Fibroblast of skin of back (primary cell): Measurements from ENCODE around the gene ANKS6.

ENCODE experiments used
- DNase-seq: peaks from one replicate; pipeline ENCODE4 v3.0.0-alpha.2; 2013

The ANKS6 gene

DNA sequence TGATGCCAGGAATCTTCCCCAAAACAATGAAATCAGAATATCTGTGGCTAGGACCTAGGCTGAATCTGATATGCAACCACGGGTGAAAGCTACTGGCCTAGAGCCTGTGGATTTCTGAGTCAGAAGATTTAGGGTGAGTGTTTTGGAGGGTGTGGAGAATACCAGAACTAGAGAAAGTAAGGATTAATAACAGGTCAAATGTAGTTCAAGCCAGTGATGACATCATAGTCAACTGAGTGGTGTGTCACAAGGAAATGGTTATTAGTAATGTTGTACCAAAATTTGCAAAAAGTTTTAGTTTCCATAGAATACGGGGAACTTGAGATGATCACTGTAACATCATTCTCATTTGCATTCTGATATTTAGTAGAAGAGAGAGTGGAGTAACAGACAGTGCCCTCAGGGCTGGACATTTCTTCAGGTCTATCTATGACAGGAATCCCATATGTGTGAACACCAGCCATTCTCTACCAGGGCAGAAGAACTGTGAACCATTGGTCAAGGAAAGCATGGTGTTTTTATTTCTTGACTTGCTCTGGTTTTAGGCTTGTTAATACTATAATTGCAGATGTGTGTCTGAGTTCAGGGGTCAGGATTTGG, 14.8 kb upstream of the ANKS6 start:
- DNase-seq = peak; percentile 72

DNA sequence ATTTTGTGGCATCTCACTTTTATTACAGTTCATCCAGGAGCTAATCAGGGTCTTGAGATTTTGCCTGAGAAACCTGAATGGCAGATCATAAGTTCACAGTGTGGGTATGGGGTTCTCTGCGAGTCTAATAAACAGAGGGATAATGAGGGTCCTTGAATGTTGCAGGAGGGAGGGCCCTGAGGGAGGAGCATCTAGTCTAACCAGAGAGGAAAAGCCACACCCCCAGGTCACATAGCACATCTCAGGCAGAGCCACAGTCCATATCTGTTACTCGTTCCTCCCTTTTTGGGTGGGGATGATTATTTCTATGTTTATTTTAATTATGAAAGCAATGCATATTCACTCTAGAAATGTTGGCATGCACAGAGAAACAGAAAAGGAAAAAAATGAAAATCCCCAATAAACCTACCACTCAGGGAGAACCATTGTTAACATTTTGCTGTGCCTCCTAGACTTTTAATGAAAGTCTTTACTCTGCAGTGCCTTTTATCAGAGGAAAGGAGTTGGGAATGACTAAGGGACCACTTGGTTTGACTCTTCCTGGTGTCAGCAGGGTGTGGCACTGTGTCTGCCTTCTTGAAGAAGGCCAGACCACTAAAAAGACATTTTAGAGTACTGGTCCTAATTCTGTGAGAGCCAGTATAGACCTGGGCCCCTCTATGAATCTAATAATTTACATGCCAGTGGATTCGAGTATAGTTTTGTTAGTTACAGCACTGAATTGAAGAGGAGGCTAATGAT, 13.9 kb upstream of the ANKS6 start:
- no peak for DNase-seq

- DNase-seq = no peak
Measured at GRCh38 chr9:98809311-98810101, 13.2 kb upstream of the ANKS6 start.

DNA sequence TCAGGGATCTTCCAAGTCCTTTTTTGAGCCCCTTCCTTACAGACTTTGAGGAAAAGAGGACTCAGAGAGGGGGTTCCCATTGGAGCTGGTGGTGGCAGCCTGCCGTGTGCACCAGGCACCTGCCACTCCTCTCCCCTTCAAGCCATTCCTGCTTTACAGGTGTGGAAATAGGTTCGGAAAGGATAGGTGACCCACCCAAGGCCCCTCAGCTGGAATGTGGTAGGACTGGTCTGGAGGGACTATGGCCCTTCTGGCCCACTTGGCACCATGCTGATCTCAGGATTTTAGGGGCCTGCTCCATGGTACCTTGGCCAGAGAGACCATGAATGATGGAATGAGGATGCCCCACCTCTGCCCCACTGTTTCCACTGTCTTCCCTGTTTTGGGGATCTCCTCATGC, 12.5 kb upstream of the ANKS6 start:
- no peak for DNase-seq

- no peak for DNase-seq
Measured at GRCh38 chr9:98808411-98808815, 12.1 kb upstream of the ANKS6 start.

GRCh38 chr9:98807814-98808195, 11.4 kb upstream of the ANKS6 start:
- no peak for DNase-seq

DNA sequence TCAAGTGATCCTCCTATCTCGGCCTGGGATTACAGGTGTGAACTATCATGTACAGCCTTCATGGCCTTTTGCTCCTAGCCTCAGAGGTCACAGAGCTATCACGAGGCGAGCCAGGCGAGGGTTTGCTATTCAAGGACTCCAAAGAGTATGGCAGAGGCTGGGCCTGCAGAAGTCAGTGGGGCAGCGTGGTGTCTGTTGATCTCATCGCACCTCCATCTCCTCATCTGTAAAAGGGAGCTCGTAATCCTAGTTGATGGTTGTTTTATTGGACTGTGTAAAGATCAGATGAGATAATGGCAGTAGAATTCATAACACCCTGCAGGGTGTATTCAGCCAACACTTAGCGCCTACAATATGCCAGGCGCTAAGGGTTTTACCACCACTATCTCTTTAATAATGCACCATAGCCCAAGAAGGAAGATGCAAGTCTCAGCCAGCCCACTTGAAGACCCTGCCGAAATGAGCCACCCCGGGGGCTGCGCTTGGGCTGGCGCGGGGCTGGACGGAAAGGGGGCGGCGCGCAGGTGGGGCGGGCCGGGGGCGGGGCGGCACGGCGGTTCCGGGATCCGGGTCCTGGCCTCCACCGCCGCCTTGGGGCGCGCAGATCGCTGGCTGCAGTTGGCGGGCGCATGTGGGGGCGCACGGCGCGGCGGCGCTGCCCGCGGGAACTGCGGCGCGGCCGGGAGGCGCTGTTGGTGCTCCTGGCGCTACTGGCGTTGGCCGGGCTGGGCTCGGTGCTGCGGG, 10.9 kb upstream of the ANKS6 start, which contains the start of gene GALNT12:
GALNT12 (plus strand) TSS at position 601 of the 744 bp plus-strand sequence; CDS start at position 630, 29 bp downstream.
- no peak for DNase-seq

DNA sequence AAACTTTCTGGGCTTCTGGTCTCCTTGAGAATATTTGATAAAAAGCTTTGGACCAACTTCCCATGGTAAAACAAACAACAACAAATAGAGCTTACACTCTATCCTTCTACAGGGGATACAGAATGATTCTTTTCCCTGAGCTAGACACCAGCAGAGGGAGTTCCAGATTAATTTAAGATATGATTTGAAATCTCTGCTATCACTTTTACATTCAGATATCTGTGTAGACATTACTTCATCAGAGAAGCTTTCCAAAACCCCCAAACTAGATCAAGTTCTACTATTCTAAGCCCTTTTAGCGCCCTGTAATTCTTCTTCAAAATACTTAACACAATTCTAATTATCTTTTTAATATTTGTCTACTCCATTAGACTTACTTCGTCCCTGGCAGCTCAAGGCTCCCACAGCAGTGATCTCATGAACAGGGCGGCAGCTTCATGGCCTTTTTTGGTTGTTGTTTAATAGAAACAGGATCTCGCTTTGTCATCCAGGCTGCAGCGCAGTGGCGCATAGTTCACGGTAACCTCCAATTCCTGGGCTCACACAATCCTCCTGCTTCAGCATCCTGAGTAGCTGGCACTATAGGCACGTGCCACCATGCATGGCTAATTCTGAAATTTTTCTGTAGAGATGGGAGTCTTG, 10.2 kb upstream of the ANKS6 start:
- no peak for DNase-seq

- DNase-seq = no peak
Measured at GRCh38 chr9:98805506-98806272, 9.3 kb upstream of the ANKS6 start.

DNA sequence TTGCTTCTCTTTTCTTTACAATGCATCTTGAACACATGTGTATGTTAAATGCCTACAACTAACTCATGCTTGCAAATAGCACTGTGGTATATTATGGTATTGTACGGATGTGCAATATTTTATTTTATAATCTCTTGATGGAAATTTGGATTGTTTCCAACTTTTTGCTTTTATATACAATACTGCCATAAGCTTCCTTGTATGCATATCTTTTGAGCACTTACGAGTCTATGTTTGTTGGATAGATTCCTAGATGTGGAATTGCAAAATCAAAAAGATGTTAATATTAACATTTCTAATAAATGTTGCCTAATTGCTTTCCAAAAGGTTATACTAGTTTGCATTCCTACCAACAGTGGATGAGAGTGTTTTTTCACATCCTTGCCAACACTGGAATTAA, 7.7 kb upstream of the ANKS6 start:
- no peak for DNase-seq

- no peak for DNase-seq
Measured at GRCh38 chr9:98801969-98802371, 5.6 kb upstream of the ANKS6 start.

DNA sequence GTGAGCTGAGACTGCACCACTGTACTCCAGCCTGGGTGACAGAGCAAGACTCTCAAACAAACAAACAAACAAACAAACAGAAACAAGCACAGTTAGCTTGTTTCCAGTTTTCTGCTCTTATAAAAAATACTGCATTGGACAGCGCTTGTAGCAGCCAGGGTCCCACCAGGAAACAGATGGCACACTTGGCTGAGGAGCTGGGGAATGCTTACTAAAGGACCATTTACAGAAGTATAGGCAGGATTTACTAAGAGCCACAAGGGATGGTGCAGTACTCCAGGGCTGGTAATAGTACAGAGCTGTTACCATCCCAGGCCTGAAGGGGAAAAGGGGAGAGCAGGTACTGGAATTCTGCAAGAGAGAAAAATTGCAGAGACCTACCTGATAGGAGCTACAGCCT, 5.2 kb upstream of the ANKS6 start:
- DNase-seq = no peak

DNA sequence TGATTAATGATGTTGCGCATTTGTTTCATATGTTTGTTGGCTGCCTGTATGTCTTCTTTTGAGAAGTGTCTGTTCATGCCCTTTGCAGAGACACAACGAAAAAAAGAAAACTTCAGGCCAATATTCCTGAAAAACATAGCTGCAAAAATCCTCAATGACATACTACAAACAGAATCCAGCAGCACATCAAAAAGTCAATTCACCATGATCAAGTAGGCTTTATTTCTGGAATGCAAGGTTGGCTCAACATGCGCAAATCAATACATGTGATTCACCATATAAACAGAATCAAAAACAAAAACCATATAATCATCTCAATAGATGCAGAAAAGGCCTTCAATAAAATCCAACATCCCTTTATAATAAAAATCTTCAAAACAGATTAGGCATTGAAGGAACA, 1.9 kb upstream of the ANKS6 start:
- no peak for DNase-seq

- DNase-seq = no peak
Measured at GRCh38 chr9:98797491-98797890, 1.1 kb upstream of the ANKS6 start.

DNA sequence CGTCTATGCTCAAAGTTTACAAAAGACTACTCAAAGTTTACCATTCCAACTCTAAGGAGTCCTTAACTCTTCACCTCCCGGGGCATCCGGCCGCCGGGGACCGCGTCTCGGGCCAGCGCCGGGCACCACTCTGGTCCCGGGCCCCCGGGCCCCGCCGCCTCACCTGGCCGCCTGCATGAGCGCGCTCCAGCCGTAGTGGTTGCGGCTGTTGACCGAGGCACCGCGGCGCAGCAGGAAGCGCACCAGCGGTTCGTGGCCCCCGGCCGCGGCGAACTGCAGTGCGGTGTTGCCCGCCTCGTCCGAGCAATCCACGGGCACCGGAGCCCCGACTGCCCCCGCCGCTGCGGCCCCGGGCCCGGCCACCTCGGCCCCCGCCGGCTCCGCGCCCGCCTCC, 388 bp downstream of the ANKS6 start:
- no peak for DNase-seq

- DNase-seq = no peak
Measured at GRCh38 chr9:98795295-98795955, 930 bp downstream of the ANKS6 start.

DNA sequence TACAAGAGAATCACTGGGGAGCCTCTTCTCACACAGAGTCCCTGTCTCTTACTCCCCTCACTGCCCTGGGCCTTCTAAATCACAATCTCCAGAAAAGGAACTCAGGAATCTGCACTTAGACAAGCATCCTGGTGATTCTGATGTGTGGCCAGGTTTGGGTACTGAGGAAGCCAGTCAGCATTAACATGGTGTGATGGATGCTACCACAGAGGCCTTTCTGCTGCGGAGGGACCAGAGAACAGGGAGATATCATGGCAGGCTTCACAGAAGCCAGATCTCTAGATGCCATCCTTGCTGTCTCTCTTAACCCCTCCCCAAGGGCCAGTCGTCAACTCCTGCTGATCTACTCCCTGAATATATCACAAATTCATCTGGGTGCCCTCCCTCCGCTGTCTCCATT, 1.6 kb downstream of the ANKS6 start:
- DNase-seq = no peak

GRCh38 chr9:98793031-98793430, 3.3 kb downstream of the ANKS6 start:
- no peak for DNase-seq

DNA sequence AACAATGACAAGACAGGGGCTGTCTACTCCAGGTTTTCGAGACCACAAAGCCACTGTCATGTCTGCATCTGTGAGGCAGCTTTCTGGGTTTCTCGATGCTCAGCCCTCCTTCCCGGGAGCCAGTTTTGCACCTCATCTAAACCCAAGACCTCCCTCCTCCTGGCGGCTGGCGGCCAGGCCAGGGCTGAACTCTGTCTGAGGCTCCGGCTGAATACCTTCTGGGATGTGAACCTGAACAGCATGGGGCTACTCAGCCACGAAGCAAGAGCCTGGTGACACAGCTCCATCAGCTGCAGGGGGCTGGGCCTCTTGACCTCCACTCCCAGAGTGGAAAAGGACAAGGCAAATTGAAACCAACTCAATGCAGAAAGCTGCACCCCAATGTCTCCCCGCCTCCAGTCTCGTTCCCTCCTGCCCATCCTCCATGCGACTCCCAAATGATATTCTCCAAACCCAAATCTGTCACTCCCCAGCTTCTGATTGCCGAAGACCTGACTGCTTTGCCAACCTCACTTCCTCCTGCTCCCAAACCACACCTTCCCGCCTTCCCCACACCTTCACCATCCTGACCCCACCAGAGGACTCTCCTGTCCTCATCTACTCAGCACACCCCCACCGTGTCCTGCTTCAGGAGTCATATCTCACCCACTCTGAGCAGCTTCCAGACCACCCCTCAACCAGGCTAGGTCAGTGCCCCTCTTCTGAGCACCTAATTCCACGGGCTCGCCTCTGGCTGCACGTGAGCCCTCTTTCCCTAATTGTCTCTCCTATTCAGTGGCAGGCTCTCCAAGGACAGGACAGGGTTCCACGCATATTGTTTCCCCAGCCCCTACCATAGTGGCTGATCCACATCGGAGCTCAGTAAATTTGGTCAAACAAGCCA, 4.5 kb downstream of the ANKS6 start:
- DNase-seq = no peak
